ENCODE measurements around the gene TST. TPM values are rescaled to one million over a fixed set of nuclear protein-coding genes. Genes with fewer than 3 reads are reported as not detected.

TST gene
- total and polyA plus RNA-seq, 9 of the 15 experiments (the other 6 are each of a cell fraction or from before 2014, with no cell fraction given): 1.4 to 26.9 (median 12.4) TPM

- TF ChIP-seq ELK3 (CRISPR knock-in tag; IDR thresholded peaks at IDR 0.05) (no peak), SMARCC2 (IDR thresholded peaks at IDR 0.05; ENCODE audit: low read depth) (no peak)
Observed at GRCh38 chr22:36988075-36988832, 31.0 kb downstream of the TST start (continued).

- no peaks in the 10 kb centered on the region for H4K20me1 ChIP-seq (replicated peaks; ENCODE audit: control insufficient read depth, insufficient read depth, low read length)
- in situ Hi-C loops (cut with MboI) (no loop called here), intact Hi-C loops (cut with micrococcal nuclease) (loop anchor here (5.0 kb wide), 1 partner anchor 56 kb away; no protein-coding TSS in a partner anchor)
- no peak for ATAC-seq
- no peak overlapping the region for H3K9ac ChIP-seq (ENCODE audit: insufficient read depth in 1 of 2, low read depth in 2 of 2, low read length in 2 of 2)
- peak; percentile 43 to 59 (median 53) for DNase-seq (ENCODE audit: extremely low read depth in 1 of 4, low spot score in 3 of 4)
- no peak overlapping the region for H3K4me2 ChIP-seq (ENCODE audit: insufficient read depth, low read length)
- 52% methylated on average over 8 of the region's 8 CpGs for WGBS (ENCODE audit: insufficient coverage, low coverage, missing lambda C conversion rate)
- H3K79me2 ChIP-seq (ENCODE audit: control insufficient read depth, insufficient read depth, low read length): no peaks in the 10 kb centered on the region
- H3K4me1 ChIP-seq (replicated peaks in 1 of 2; ENCODE audit: control insufficient read depth in 2 of 2, insufficient read depth in 2 of 2, low read length in 2 of 2): peaks cover 13 to 17% of the 10 kb centered on the region in 2 experiments; a peak in 4 of 5 replicates
- H2AFZ ChIP-seq (ENCODE audit: low read depth, low read length): no peak overlapping the region
- H3K36me3 ChIP-seq (ENCODE audit: control insufficient read depth, insufficient read depth, low read length): no peaks in the 10 kb centered on the region; the same call in 2 of the 3 replicates
- peaks cover 14% of the 10 kb centered on the region for H3K9me3 ChIP-seq (replicated peaks; ENCODE audit: control insufficient read depth, insufficient read depth, low read depth, low read length)
- CTCF ChIA-PET (ENCODE audit: low intra/inter-chr PET ratio): interaction anchor here (2.4 kb wide), 1 partner anchor 57 kb away, joined by 14 read pairs; no protein-coding TSS in a partner anchor
- peaks cover 4 to 12% of the 10 kb centered on the region in 2 experiments; a peak in 4 of 5 replicates for H3K27me3 ChIP-seq (ENCODE audit: control insufficient read depth in 2 of 2, insufficient read depth in 2 of 2, low read length in 2 of 2)
- FAIRE-seq: peak; percentile 44
- no TSS peak for BruUV-seq (replicated peaks)
- POLR2A ChIA-PET: no interaction called here
- no peaks in the 10 kb centered on the region for H3K9me1 ChIP-seq (ENCODE audit: control insufficient read depth, insufficient read depth, low read length)
- H3K27ac ChIP-seq (ENCODE audit: extremely low read depth, low read depth, low read length): no peak overlapping the region
- no peak overlapping the region for H3K4me3 ChIP-seq
- no peak for TF ChIP-seq PHB (CRISPR knock-in tag; IDR thresholded peaks at IDR 0.05)
- no peak for TF ChIP-seq ZNF384 (IDR thresholded peaks at IDR 0.05; ENCODE audit: low read depth, low read length)
- TF ChIP-seq ADNP (tag; IDR thresholded peaks at IDR 0.05): peak; percentile 59; the same call in 1 of the 2 replicates
- TF ChIP-seq KAT2B (IDR thresholded peaks at IDR 0.05; ENCODE audit: low read depth, low read length): no peak
- TF ChIP-seq MNT (conservative IDR thresholded peaks at IDR 0.05): no peak
- no peak for TF ChIP-seq MAFK (IDR thresholded peaks at IDR 0.05; ENCODE audit: low read length)
- TF ChIP-seq CBX3 (IDR thresholded peaks at IDR 0.05; ENCODE audit: borderline replicate concordance in 1 of 2, low read length in 2 of 2): peak in 1 of 2 experiments; percentile 75; a peak in 1 of 3 replicates
- peak; percentile 29 to 63; a peak in 3 of 4 replicates for TF ChIP-seq RAD21 (CRISPR knock-in tag; conservative IDR thresholded peaks at IDR 0.05 in 1 of 2, IDR thresholded peaks at IDR 0.05 in 1 of 2)
- no peak for TF ChIP-seq EWSR1 (IDR thresholded peaks at IDR 0.05; ENCODE audit: borderline replicate concordance, low read depth, partially characterized antibody)
- TF ChIP-seq TCFL5 (CRISPR knock-in tag; conservative IDR thresholded peaks at IDR 0.05): no peak
Observed at GRCh38 chr22:36986242-36986821, 32.9 kb downstream of the TST start.

Measured in K562 (cell line).